HEK293 (cell line): ENCODE data around the gene PRRG4.

ENCODE experiments used
- KLF16 ChIP-seq: fragments of 450-650 bp; formaldehyde crosslinking; IDR thresholded peaks from 2 replicates; pipeline ENCODE4 v1.5.1; 2017; ENCODE audit warnings: missing biosample characterization, missing genetic modification characterization
- SETDB1 ChIP-seq: IDR thresholded peaks from one replicate; pipeline ENCODE4 v1.6.1; 2017; ENCODE audit warnings: mild to moderate bottlenecking, low read length, moderate library complexity, mixed read lengths; ENCODE audit not compliant: insufficient read length
- ZBTB21 ChIP-seq: fragments of 450-650 bp; formaldehyde crosslinking; IDR thresholded peaks from 2 replicates; pipeline ENCODE4 v1.5.1; 2017; ENCODE audit warnings: missing biosample characterization, missing genetic modification characterization
- ZNF274 ChIP-seq, 2 experiments: fragments of 200-500 bp in 1 of 2; fragments of 450-650 bp in 1 of 2; sonication (Bioruptor generic) in 1 of 2; formaldehyde crosslinking in 1 of 2; IDR thresholded peaks; 2 replicates each; pipeline versions ENCODE4 v1.5.1 to v1.6.1; 2014 to 2016; ENCODE audit warnings: borderline replicate concordance in 1 of 2, inconsistent platforms in 1 of 2, low read length in 1 of 2, missing biosample characterization in 1 of 2, missing genetic modification characterization in 1 of 2
- ZNF513 ChIP-seq: fragments of 450-650 bp; IDR thresholded peaks from 2 replicates; pipeline ENCODE4 v1.5.1; 2018; ENCODE audit warnings: missing biosample characterization, missing genetic modification characterization
- ZNF629 ChIP-seq: fragments of 450-650 bp; formaldehyde crosslinking; IDR thresholded peaks from 2 replicates; pipeline ENCODE4 v1.5.1; 2017; ENCODE audit warnings: missing biosample characterization, missing genetic modification characterization
- ZNF792 ChIP-seq: fragments of 450-650 bp; formaldehyde crosslinking; IDR thresholded peaks from 2 replicates; pipeline ENCODE4 v1.5.1; 2016; ENCODE audit warnings: missing biosample characterization, missing genetic modification characterization
- TF ChIP-seq, protein P1 (sequence below): fragments of 450-650 bp; formaldehyde crosslinking; IDR thresholded peaks from 2 replicates; pipeline ENCODE4 v1.5.1; 2016; ENCODE audit warnings: missing biosample characterization, missing genetic modification characterization
- TF ChIP-seq, protein P2 (sequence below): fragments of 450-650 bp; formaldehyde crosslinking; IDR thresholded peaks from 2 replicates; pipeline ENCODE4 v1.5.1; 2016; ENCODE audit warnings: missing biosample characterization, missing genetic modification characterization

- TF ChIP-seq ZNF274 (IDR thresholded peaks at IDR 0.05; ENCODE audit: low read length) (no peak), ZNF274 (tag by site-specific recombination; IDR thresholded peaks at IDR 0.05; ENCODE audit: borderline replicate concordance) (no peak), KLF16 (tag by site-specific recombination) (no peak), ZNF629 (no peak), SETDB1 (no peak), ZNF792 (tag by site-specific recombination) (no peak), ZNF513 (tag by site-specific recombination) (no peak), ZBTB21 (tag by site-specific recombination) (no peak)
- TF ChIP-seq, protein P1, sequence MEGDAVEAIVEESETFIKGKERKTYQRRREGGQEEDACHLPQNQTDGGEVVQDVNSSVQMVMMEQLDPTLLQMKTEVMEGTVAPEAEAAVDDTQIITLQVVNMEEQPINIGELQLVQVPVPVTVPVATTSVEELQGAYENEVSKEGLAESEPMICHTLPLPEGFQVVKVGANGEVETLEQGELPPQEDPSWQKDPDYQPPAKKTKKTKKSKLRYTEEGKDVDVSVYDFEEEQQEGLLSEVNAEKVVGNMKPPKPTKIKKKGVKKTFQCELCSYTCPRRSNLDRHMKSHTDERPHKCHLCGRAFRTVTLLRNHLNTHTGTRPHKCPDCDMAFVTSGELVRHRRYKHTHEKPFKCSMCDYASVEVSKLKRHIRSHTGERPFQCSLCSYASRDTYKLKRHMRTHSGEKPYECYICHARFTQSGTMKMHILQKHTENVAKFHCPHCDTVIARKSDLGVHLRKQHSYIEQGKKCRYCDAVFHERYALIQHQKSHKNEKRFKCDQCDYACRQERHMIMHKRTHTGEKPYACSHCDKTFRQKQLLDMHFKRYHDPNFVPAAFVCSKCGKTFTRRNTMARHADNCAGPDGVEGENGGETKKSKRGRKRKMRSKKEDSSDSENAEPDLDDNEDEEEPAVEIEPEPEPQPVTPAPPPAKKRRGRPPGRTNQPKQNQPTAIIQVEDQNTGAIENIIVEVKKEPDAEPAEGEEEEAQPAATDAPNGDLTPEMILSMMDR (tag by site-specific recombination): no peak
- TF ChIP-seq, protein P2, sequence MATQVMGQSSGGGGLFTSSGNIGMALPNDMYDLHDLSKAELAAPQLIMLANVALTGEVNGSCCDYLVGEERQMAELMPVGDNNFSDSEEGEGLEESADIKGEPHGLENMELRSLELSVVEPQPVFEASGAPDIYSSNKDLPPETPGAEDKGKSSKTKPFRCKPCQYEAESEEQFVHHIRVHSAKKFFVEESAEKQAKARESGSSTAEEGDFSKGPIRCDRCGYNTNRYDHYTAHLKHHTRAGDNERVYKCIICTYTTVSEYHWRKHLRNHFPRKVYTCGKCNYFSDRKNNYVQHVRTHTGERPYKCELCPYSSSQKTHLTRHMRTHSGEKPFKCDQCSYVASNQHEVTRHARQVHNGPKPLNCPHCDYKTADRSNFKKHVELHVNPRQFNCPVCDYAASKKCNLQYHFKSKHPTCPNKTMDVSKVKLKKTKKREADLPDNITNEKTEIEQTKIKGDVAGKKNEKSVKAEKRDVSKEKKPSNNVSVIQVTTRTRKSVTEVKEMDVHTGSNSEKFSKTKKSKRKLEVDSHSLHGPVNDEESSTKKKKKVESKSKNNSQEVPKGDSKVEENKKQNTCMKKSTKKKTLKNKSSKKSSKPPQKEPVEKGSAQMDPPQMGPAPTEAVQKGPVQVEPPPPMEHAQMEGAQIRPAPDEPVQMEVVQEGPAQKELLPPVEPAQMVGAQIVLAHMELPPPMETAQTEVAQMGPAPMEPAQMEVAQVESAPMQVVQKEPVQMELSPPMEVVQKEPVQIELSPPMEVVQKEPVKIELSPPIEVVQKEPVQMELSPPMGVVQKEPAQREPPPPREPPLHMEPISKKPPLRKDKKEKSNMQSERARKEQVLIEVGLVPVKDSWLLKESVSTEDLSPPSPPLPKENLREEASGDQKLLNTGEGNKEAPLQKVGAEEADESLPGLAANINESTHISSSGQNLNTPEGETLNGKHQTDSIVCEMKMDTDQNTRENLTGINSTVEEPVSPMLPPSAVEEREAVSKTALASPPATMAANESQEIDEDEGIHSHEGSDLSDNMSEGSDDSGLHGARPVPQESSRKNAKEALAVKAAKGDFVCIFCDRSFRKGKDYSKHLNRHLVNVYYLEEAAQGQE (tag by site-specific recombination): no peak
Measured at GRCh38 chr11:32830413-32830738, 649 bp downstream of the PRRG4 start.
